Pancreas (tissue), 10 donors: ENCODE measurements around the gene UBE3B. TPM values are rescaled to one million over a fixed set of nuclear protein-coding genes. Genes with fewer than 3 reads are reported as not detected.
A peak's percentile ranks its signal among the peaks of the same experiment; 100 is the strongest.

Experiments
- ATAC-seq, 4 donors: fragments of 200-7000 bp; cut with Tn5 transposase; one replicate each; pipeline versions ENCODE4 v1.8.0 to v1.9.1; 2020; ENCODE audit warnings: mild to moderate bottlenecking in 4 of 4, moderate library complexity in 4 of 4
- DNase-seq, 6 donors: peaks; one replicate each; pipeline ENCODE4 v3.0.0-alpha.2; 2020
- FAIRE-seq: peaks from 2 replicates; lab custom pipeline; 2012; peaks lifted over from hg19 to GRCh38; lab: Jason Lieb, UNC
- H3K27ac ChIP-seq, 4 donors: fragments of 200-600 bp; sonication (generic); 1 replicate in 3 of 4; 2 replicates in 1 of 4; pipeline versions ENCODE4 v1.5.0 to v1.8.0; 2020
- H3K27me3 ChIP-seq, 4 donors: fragments of 200-600 bp; one replicate each; pipeline ENCODE4 v1.8.0; 2021
- H3K36me3 ChIP-seq, 3 donors: fragments of 200-600 bp; sonication (generic) in 1 of 3; one replicate each; pipeline versions ENCODE4 v1.5.0 to v1.8.0; 2020 to 2021
- H3K4me1 ChIP-seq, 3 donors: fragments of 200-600 bp; one replicate each; pipeline ENCODE4 v1.8.0; 2021
- H3K4me3 ChIP-seq, 4 donors: fragments of 200-600 bp; sonication (generic) in 2 of 4; one replicate each; pipeline versions ENCODE4 v1.5.0 to v1.8.0; 2020 to 2021
- H3K9me3 ChIP-seq, 4 donors: fragments of 200-600 bp; one replicate each; pipeline ENCODE4 v1.8.0; 2021
- CTCF ChIP-seq, 4 donors: fragments of 200-600 bp; sonication (generic) in 3 of 4; IDR thresholded peaks; one replicate each; pipeline versions ENCODE4 v1.5.0 to v1.8.0; 2021; ENCODE audit warnings: antibody characterized with exemption in 4 of 4
- WGBS, 2 donors: extraction: QIAGEN DNeasy Blood & Tissue Kit; methylation state at CpG; one replicate each; pipeline ENCODE4 v1.1.7; 2013; 5-methylcytosine and 5-hydroxymethylcytosine counted together
- intact Hi-C, 3 donors: fragments of 100-400 bp; cut with DNase I; formaldehyde crosslinking; loops; one replicate each; pipeline versions ENCODE4 v1.11.1 to v1.14.2; 2022
- polyA plus RNA-seq, 2 donors: library from polyadenylated mRNA; stranded (reverse); fragments of 200-250 nt; gene quantifications; one replicate each; pipeline ENCODE4 v1.2.3, GENCODE V29; 2013
- total RNA-seq, 6 donors: library from RNA; stranded (reverse); fragmentation: NEBNext Ultra II Directional in 4 of 6; extraction: Animal tissue kit (Norgen Biotek cat#: 25700) in 4 of 6; gene quantifications; one replicate each; pipeline versions ENCODE4 v1.2.1 to v1.2.4, GENCODE V29; 2021 to 2023
- donor health status: healthy with polysubstance abuse.
- donor health status: DM: no; HTN: no; CAD: no; lungs with moderate emphysema.
- donor health status: DM: no; HTN: no; CAD: no.
- donor health status: control.
- donor health status: control.
- donor health status: Bipolar disorder and iron deficiency.
- donor health status: DM: yes; HTN: yes; CAD: no.
- donor health status: DM: no; HTN: no; CAD: no.
- donor health status: DM: no; HTN: no; CAD: no.
- donor health status: DM: yes; HTN: yes; CAD: no.

The UBE3B gene
- total and polyA plus RNA-seq, 8 donors: 9.8 to 25.6 (median 13.8) TPM

DNA sequence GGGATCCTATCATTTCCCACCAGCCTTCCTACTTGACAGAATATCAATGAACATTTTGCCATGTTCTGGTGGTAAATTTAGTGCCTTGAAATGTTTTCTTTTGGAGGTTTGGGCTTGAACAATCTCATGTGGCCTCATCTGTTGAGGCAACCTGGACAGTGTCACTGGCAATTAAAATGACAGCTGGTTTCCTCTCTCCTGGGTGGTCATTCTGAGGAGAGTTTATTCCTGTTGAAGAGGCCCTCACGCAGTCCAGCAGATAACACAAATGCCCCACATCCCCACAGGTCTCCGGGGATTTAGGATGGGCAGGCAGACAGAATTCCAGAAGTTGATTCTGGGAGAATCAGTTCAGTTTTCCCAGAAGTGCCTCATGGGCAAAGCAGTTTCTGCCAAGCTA lies 54.0 kb downstream of the UBE3B start:
- no peaks in the 10 kb centered on the region for H3K4me1 ChIP-seq
- H3K36me3 ChIP-seq: peaks cover 0 to 25% (median 7%) of the 10 kb centered on the region in 3 donors
- WGBS, 2 donors: 86 to 95% methylated on average over 2 of the region's 2 CpGs
- H3K4me3 ChIP-seq: no peak overlapping the region
- H3K27ac ChIP-seq: no peak overlapping the region
- H3K9me3 ChIP-seq: no peaks in the 10 kb centered on the region
- ATAC-seq (no peak), FAIRE-seq (no peak), DNase-seq (no peak)
- no peak for TF ChIP-seq CTCF (IDR thresholded peaks at IDR 0.05)
- intact Hi-C loops: no loop called here
- H3K27me3 ChIP-seq: no peaks in the 10 kb centered on the region

- no peak for DNase-seq
- Histone ChIP-seq H3K4me1 (no peaks in the 10 kb centered on the region), H3K9me3 (no peaks in the 10 kb centered on the region), H3K36me3 (peaks cover 0 to 20% (median 7%) of the 10 kb centered on the region in 3 donors), H3K27ac (no peak overlapping the region), H3K27me3 (no peaks in the 10 kb centered on the region), H3K4me3 (no peak overlapping the region)
- intact Hi-C loops: no loop called here
- no peak for ATAC-seq
- FAIRE-seq: no peak
- 90 to 91% methylated on average over 24 of the region's 24 CpGs for WGBS, 2 donors
- no peak for TF ChIP-seq CTCF (IDR thresholded peaks at IDR 0.05)
Measured at GRCh38 chr12:109532721-109533486, 55.5 kb downstream of the UBE3B start.

- no peaks in the 10 kb centered on the region for H3K9me3 ChIP-seq
- peaks cover 0 to 17% (median 7%) of the 10 kb centered on the region in 3 donors for H3K36me3 ChIP-seq
- DNase-seq: no peak
Measured at GRCh38 chr12:109533487-109533740, 56.0 kb downstream of the UBE3B start.

DNA sequence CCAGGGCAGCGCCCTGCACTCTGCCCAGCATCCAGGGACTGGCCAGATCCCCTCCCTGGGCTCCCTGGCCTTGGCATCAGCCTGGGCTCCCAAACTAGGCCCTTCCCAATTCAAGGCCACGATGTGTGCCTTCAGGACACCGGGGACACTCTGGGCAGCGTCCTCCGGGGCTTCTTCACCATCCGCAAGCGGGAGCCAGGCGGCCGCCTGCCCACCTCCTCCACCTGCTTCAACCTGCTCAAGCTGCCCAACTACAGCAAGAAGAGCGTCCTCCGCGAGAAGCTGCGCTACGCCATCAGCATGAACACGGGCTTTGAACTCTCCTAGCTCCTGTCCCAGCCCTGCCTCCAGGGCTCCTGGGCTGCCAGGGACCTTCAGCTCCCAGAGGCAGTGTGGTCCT lies 57.0 kb downstream of the UBE3B start:
- Histone ChIP-seq H3K4me3 (no peak overlapping the region), H3K36me3 (peaks cover 0 to 17% (median 7%) of the 10 kb centered on the region in 3 donors), H3K27ac (no peak overlapping the region), H3K9me3 (no peaks in the 10 kb centered on the region), H3K27me3 (no peaks in the 10 kb centered on the region), H3K4me1 (no peaks in the 10 kb centered on the region)
- WGBS, 2 donors: 92% methylated on average over 15 of the region's 15 CpGs
- FAIRE-seq: no peak
- ATAC-seq: no peak
- intact Hi-C loops: no loop called here
- DNase-seq: peak in 1 of 6 donors; percentile 41
- no peak for TF ChIP-seq CTCF (IDR thresholded peaks at IDR 0.05)

More at GRCh38 chr12:109533487-109533740, 56.0 kb downstream of the UBE3B start:
- no peak for TF ChIP-seq CTCF (IDR thresholded peaks at IDR 0.05)
- ATAC-seq: no peak
- Histone ChIP-seq H3K4me3 (no peak overlapping the region), H3K27me3 (no peaks in the 10 kb centered on the region), H3K27ac (no peak overlapping the region), H3K4me1 (no peaks in the 10 kb centered on the region)
- 95 to 96% methylated on average over 8 of the region's 8 CpGs for WGBS, 2 donors
- no peak for FAIRE-seq
- intact Hi-C loops: no loop called here

- no peak overlapping the region for H3K4me3 ChIP-seq
- H3K9me3 ChIP-seq: no peaks in the 10 kb centered on the region
- ATAC-seq (no peak), FAIRE-seq (no peak), DNase-seq (peak in 1 of 6 donors; percentile 32)
- no peaks in the 10 kb centered on the region for H3K4me1 ChIP-seq
- WGBS, 2 donors: 87% methylated on average over 25 of the region's 25 CpGs
- TF ChIP-seq CTCF (IDR thresholded peaks at IDR 0.05): no peak
- H3K27me3 ChIP-seq: no peaks in the 10 kb centered on the region
- peaks cover 0 to 14% (median 7%) of the 10 kb centered on the region in 3 donors for H3K36me3 ChIP-seq
- intact Hi-C loops: no loop called here
- H3K27ac ChIP-seq: no peak overlapping the region
Measured at GRCh38 chr12:109535231-109535862, 57.9 kb downstream of the UBE3B start.
